T-helper 17 cell (primary cell): ENCODE results near the gene FBLN1. TPM values are rescaled to one million over a fixed set of nuclear protein-coding genes. Genes with fewer than 3 reads are reported as not detected.
A peak's percentile ranks its signal among the peaks of the same experiment; 100 is the strongest.
"Not testable (repeated sequence)": the region's sequence is repeated elsewhere in the genome, so short reads cannot be mapped to it uniquely, and the experiment has no call there.

Source experiments
- ATAC-seq: fragments of 150-1000 bp; cut with Tn5 transposase; 2 replicates; pipeline ENCODE4 v1.10.0; 2021; ENCODE audit warnings: mild to moderate bottlenecking, moderate library complexity
- DNase-seq, 3 donors: peaks; one replicate each; pipeline versions ENCODE4 v3.0.0 to v3.0.0-alpha.2; 2020 to 2021
- H3K9me3 ChIP-seq: one replicate; pipeline ENCODE4 v1.7.0; 2013; ENCODE audit warnings: low read length, mild to moderate bottlenecking; ENCODE audit not compliant: control insufficient read depth, poor library complexity, severe bottlenecking
- H3K27ac Mint-ChIP-seq: one replicate; pipeline ENCODE4 v1.8.0; 2022; ENCODE audit warnings: mild to moderate bottlenecking, moderate library complexity, mixed read lengths
- H3K27me3 Mint-ChIP-seq: one replicate; pipeline ENCODE4 v1.8.0; 2022; ENCODE audit warnings: mixed read lengths
- H3K36me3 Mint-ChIP-seq: one replicate; pipeline ENCODE4 v1.8.0; 2022; ENCODE audit warnings: low read depth, mixed read lengths
- H3K4me1 Mint-ChIP-seq: one replicate; pipeline ENCODE4 v1.8.0; 2022; ENCODE audit warnings: mild to moderate bottlenecking, mixed read lengths
- H3K4me3 Mint-ChIP-seq: one replicate; pipeline ENCODE4 v1.8.0; 2022; ENCODE audit warnings: mild to moderate bottlenecking, moderate library complexity, mixed read lengths
- total RNA-seq, 4 donors: library from RNA in 2 of 4; stranded (reverse) in 2 of 4; gene quantifications; one replicate each; pipeline ENCODE4 v1.2.3 and lab custom pipeline; 2022 to 2026

FBLN1 gene
- total RNA-seq, 2 donors from 2014 or later = 0.34 to 0.90 TPM

DNA sequence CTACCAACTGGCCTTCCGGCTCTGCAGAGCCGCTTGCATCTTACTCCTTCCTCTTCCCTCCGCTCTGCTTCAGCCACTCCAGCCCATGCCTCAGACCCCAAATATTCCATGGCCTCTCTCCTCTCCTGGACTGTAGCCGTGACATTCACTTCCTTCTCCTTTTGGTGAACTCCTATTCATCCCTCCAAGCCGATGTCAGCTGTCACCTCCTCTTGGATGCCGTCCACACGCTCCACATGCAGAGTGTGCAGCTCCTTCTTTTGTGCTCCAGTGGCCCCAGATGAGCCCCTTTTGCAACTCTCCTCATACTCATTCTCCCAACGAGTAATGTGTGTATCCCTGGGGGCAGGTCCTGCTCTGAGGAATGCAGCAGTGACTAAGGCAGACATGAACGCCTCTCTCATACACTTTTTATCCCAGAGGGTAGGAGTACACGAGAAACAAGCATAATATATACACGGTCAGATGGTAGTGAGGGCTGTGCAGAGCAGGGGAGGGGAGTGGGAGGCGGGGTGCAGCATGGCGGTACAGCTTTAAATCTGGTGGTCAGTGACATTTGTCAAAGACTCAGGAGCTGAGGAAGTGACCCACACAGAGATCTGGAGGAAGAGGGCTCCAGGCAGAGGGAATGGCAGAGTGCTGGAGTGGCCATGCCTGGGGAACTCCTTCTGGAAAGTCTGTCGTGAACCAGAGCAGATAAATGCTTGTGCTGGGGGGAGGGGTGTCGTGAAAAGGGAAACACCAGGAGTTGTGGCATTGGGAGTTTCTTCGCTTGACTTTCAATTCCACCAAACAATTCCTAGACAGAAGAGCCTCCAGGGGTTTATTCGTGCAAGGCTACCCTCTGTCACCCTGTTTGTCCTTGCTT lies 85.2 kb downstream of the FBLN1 start:
- no peaks in the 10 kb centered on the region for H3K9me3 ChIP-seq
- Mint-ChIP-seq H3K4me1 (peaks cover 8% of the 10 kb centered on the region), H3K4me3 (no peak overlapping the region), H3K27me3 (peaks cover 12% of the 10 kb centered on the region), H3K36me3 (peaks cover 6% of the 10 kb centered on the region), H3K27ac (no peak overlapping the region)
- ATAC-seq = no peak
- no peak for DNase-seq

DNA sequence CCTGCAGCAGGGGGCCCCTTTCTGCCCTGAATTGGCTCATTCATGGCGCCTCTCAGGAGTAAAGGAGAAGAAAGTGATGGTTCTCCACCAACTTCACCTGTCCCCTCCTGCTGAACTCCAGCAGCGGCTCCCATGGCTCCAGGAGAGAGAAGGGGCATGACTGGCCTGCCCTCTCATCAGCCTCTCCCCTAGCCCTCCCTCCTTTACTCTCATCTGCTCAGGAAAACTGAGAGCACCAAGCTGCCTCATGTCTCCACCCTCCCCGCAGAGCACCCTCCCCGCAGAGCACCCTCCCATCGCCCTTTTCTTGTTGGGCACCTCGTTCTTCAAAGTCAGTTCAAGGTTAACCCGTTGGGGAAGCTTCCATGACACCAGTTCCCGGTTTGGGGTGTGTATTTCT lies 86.9 kb downstream of the FBLN1 start:
- Mint-ChIP-seq H3K27me3 (peaks cover 14% of the 10 kb centered on the region), H3K4me1 (peaks cover 6% of the 10 kb centered on the region), H3K36me3 (peaks cover 6% of the 10 kb centered on the region), H3K27ac (no peak overlapping the region), H3K4me3 (no peak overlapping the region)
- H3K9me3 ChIP-seq = no peaks in the 10 kb centered on the region
- ATAC-seq = no peak
- DNase-seq = no peak

DNA sequence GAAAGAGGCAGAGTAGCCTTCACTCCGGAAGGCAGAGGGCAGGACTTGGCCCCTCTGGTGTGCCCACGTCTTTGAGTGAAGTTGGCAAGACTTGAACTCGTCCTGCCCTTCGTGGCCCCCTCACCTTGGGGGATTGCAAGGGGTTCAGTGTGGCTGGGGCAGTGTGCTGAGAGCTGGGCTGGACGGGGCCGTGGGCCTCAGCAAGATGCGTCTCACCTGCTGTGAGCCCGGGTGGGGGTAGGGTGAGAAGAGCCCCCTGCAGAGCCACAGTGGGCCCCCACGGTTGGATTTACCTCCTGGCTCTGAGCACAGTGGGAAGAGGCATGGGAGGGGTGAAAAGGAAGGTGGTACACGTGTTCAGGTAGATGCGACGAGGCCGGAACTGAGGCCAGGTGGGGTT lies 87.6 kb downstream of the FBLN1 start:
- no peaks in the 10 kb centered on the region for H3K9me3 ChIP-seq
- ATAC-seq = no peak
- Mint-ChIP-seq H3K27ac (no peak overlapping the region), H3K4me3 (peak overlapping the region; percentile 12), H3K27me3 (peaks cover 14% of the 10 kb centered on the region), H3K4me1 (peaks cover 6% of the 10 kb centered on the region), H3K36me3 (peaks cover 6% of the 10 kb centered on the region)
- DNase-seq = no peak

DNA sequence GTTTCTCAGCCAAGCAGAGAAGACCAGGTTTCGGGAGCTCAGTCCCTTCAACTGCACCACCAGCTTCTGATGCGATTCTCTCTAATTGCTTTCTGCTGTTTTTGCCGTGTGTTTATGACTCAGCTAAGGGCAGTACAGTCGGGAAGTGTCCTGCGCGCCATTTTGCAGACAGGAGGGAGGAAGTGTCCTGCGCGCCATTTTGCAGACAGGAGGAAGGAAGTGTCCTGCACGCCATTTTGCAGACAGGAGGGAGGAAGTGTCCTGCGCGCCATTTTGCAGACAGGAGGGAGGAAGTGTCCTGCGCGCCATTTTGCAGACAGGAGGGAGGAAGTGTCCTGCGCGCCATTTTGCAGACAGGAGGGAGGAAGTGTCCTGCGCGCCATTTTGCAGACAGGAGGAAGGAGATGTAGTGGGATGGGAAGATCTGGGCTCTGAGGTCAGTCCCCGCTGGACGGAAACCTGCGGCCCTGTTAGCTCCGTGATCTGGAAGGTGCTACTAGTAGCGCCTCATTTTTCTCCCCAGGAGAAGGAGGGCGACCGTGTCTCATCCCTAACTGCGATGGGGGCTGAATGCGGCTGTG lies 89.0 kb downstream of the FBLN1 start:
- ATAC-seq, H3K4me3 Mint-ChIP-seq, H3K27ac Mint-ChIP-seq, H3K9me3 ChIP-seq, DNase-seq, H3K36me3 Mint-ChIP-seq, H3K4me1 Mint-ChIP-seq: not testable (repeated sequence)
- peaks cover 14% of the 10 kb centered on the region for H3K27me3 Mint-ChIP-seq

DNA sequence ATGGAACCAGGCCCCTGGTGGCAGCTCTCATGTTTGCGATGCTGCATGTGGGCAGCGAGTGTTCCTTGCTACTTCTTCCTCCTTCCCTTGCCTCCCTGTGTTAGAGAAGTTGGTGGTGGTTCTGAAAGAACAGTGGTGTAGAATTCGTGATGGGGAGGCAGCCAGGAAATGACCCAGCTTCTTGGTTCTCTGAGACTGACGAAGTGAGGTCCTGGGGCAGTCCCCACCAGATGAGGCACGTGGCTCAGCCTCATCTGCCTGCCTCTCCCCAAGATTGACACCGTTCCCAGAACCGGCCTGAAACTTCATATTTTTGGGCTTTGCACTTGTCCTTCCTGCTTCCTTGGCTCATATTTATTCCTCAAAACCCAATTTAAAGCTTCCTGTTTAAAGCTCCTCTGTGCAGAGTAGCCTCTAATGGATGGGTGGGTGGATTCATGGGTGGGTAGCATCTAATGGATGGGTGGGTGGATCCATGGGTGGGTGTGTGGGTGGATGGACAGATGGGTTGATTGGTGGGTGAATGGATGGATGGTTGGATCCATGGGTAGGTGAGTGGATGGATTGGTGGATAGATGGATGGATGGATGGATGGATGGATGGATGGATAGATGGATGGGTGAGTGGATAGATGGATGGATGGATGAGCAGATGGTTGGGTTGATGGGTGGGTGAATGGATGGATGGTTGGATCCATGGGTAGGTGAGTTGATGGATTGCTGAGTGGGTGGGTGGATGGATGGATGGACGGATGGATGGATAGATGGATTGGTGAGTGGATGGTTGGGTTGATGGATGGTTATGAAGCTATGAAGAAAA lies 91.6 kb downstream of the FBLN1 start:
- H3K9me3 ChIP-seq = no peaks in the 10 kb centered on the region
- no peak overlapping the region for H3K4me3 Mint-ChIP-seq
- DNase-seq (no peak), ATAC-seq (no peak)
- peaks cover 4% of the 10 kb centered on the region for H3K36me3 Mint-ChIP-seq
- H3K27me3 Mint-ChIP-seq = peaks cover 14% of the 10 kb centered on the region
- H3K27ac Mint-ChIP-seq = no peak overlapping the region
- peaks cover 3% of the 10 kb centered on the region for H3K4me1 Mint-ChIP-seq

DNA sequence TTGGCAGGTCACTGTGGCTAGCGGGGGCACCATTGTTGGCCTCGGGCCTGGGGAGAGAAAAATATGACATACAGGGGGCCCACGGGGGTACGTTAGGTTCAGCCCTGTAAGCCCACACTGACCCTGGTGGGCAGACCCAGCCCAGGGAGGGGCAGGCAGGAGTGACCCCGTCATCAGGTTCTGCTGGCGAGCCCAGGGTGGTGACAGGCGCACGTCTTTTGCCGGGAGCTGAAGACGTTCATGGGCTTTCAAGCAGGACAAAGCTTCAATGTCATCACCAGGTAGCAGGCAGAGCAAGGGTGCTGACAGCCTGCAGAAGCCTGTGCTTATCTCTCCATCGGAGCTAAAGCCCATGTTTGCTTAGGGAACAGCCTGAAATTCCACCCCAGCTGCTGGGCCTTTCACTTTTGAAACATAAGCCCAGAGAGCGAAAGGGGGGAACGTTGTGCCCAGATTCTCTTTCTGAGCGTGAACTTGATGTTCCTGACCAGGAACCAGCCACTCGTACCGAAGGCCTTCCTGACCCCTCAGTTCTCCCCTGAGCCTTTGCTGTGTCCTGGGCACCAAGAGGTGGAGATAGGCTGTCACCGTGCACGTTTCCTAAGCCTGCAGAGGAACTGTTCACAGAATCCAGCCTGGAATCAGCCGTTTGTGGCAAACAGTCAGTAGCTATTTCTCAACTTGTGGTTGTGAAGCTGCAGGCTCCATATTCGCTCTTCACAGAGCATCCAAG lies 94.9 kb downstream of the FBLN1 start:
- H3K27ac Mint-ChIP-seq = no peak overlapping the region
- DNase-seq (no peak), ATAC-seq (no peak)
- peaks cover 20% of the 10 kb centered on the region for H3K27me3 Mint-ChIP-seq
- peaks cover 9% of the 10 kb centered on the region for H3K4me1 Mint-ChIP-seq
- no peaks in the 10 kb centered on the region for H3K9me3 ChIP-seq
- no peak overlapping the region for H3K4me3 Mint-ChIP-seq
- peaks cover 4% of the 10 kb centered on the region for H3K36me3 Mint-ChIP-seq

DNA sequence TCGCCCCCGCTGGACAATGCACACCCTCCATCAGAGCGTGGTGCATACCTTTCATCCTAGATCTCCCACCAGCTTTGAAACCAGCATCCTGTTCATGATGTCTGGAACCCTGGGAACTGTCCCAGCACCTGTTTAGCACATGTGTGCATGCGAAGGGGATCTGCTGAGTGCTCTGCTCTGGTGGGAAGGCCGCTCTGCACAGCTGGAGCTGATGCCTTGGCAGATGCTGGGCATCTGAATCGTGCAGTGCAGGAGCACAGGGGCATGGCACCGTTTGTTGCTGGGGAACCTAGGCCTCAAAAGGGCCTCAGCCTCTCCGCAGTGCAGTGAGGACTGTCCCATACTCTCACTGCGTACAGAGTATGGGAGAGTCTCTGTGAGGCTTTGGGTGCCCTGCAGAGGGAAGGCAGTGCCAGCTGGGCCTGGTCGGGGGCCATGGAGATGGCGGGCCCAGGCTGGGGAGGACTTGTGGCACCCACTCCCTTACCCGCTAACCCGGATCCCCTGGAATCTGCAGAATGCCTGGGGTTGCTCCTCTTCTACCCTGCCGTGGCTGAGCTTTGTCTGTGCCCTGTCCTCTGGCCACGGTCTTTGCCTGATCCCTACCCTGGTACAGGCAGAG lies 96.0 kb downstream of the FBLN1 start:
- H3K36me3 Mint-ChIP-seq = peaks cover 2% of the 10 kb centered on the region
- ATAC-seq (no peak), DNase-seq (no peak)
- no peaks in the 10 kb centered on the region for H3K9me3 ChIP-seq
- H3K27me3 Mint-ChIP-seq = peaks cover 16% of the 10 kb centered on the region
- H3K27ac Mint-ChIP-seq = no peak overlapping the region
- peaks cover 6% of the 10 kb centered on the region for H3K4me1 Mint-ChIP-seq
- no peak overlapping the region for H3K4me3 Mint-ChIP-seq

DNA sequence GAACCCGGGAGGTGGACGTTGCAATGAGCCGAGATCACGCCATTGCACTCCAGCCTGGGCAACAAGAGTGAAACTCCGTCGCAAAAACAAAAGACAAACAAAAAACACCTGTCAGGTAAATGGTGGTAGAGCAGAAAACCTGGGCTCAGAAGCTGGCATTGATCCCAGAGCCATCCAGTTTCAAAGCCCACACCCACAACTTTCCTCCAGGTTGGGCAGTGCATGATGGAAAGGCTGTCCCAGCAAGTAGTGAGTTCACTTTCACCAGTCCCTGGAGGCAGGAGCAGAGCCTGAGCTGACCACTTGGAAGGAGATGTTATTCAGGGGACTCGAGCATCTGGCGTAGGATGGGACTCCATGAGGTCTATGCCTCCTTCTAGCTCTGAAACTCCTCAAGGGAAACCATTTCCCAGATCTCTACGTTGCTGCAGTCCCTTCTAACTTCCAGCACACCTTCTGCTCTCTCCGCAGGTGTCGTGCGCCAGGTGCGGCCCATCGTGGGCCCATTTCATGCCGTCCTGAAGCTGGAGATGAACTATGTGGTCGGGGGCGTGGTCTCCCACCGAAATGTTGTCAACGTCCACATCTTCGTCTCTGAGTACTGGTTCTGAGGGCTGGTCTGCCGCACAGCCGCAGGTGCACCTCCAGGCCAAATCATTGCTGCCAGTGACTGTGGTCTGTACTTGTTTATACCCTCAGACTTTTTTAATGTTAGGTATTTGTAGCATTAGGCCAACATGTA lies 97.3 kb downstream of the FBLN1 start:
- Mint-ChIP-seq H3K4me3 (no peak overlapping the region), H3K4me1 (peaks cover 6% of the 10 kb centered on the region), H3K27ac (no peak overlapping the region), H3K36me3 (peaks cover 2% of the 10 kb centered on the region), H3K27me3 (peaks cover 16% of the 10 kb centered on the region)
- no peaks in the 10 kb centered on the region for H3K9me3 ChIP-seq
- DNase-seq (no peak), ATAC-seq (no peak)

DNA sequence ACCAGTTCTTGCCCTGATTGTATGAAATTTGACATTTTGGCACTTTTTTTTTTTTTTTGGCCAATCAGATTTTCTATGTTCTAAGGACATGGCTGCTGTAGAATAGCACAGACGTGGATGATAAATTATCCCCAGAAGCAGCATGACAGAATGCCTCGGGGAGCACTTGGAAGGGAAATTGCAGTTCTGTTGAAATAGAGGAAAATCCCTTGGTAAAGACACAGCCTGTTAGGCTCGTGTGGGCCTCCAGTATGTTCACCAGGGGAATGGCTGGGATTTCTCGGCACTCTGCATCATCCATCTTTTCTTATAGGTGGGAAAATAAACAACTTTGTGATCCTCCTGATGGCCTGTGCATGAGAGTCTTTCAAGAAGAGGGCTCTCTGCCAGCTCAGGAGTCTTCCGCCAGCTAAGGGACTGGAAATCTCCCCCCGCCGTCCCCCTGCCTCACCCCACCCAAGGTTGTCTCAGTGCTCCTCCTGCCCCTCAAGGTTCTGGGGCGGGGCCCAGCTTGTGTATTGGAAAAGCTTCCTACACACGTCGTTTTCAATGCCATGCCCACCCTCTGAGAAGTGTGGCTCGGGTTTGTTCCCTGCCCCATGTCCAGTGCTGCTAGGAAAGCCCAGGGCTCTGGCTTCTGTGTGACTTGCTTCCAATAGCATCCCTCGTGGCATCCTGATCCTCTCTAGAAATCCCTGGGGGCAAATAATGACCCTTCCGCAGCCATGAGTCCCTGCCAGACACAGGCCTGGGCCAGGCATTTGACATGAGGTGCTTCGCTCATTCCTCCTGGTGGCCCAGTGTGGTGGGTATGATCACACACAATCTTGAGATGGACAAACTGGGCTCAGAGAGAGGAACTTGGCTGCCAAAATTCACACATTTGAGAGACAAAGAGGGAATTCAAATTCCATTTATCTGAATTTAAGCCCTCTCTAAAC lies 98.4 kb downstream of the FBLN1 start:
- Mint-ChIP-seq H3K27ac (no peak overlapping the region), H3K4me1 (peaks cover 6% of the 10 kb centered on the region), H3K27me3 (peaks cover 16% of the 10 kb centered on the region), H3K36me3 (peaks cover 2% of the 10 kb centered on the region), H3K4me3 (no peak overlapping the region)
- ATAC-seq (no peak), DNase-seq (no peak)
- H3K9me3 ChIP-seq = no peaks in the 10 kb centered on the region

DNA sequence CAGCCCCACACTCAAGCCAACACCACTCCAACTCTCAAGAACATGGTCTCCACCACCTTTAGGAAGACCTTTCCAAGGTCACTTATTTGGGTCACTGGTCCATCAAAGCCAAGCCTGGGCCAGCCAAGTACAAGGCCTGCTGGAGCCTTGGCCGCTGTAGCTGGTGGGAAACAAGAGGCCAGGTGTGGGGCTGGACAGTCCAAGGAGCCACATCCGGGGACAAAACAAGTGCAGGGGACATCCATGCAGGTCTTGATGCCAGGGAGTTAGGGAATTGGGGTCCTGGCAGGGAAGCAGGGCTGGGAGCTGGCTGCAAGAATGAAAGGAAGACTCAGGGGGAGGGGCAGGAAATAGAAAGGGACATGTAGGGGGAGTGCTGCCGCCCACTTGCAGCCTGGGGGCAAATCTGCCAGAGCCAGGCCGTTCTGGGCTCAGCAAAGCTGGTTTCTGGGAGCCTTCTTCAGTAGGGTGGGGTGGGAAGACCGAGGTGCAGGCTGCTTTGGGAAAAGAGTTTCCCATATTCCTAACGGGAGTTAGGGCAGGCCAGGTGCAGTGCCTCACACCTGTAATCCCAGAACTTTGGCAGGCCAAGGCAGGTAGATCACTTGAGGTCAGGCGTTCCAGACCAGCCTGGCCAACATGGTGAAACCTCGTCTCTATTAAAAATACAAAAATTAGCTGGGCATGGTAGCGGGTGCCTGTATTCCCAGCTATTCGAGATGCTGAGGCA lies 99.5 kb downstream of the FBLN1 start:
- DNase-seq = no peak
- no peaks in the 10 kb centered on the region for H3K9me3 ChIP-seq
- Mint-ChIP-seq H3K4me3 (no peak overlapping the region), H3K4me1 (peaks cover 6% of the 10 kb centered on the region), H3K27me3 (peaks cover 16% of the 10 kb centered on the region), H3K36me3 (peaks cover 2% of the 10 kb centered on the region), H3K27ac (no peak overlapping the region)
- ATAC-seq = no peak
